HuH-7 (cell line): ENCODE data around the gene IGF2.

Experiments used
- DNase-seq: peaks from one replicate; pipeline ENCODE4 v3.0.0; 2011; ENCODE audit warnings: low spot score

The IGF2 gene

GRCh38 chr11:2091786-2092463, 47.3 kb downstream of the IGF2 start:
- DNase-seq = no peak

- DNase-seq = no peak
Observed at GRCh38 chr11:2091112-2091746, 48.0 kb downstream of the IGF2 start.

- no peak for DNase-seq
Observed at GRCh38 chr11:2090172-2091111, 48.7 kb downstream of the IGF2 start.

- peak; percentile 78 for DNase-seq
Observed at GRCh38 chr11:2089536-2090165, 49.5 kb downstream of the IGF2 start.

- peak; percentile 72 for DNase-seq
Observed at GRCh38 chr11:2088746-2089535, 50.2 kb downstream of the IGF2 start.

- DNase-seq = no peak
Observed at GRCh38 chr11:2088284-2088683, 50.9 kb downstream of the IGF2 start.

- no peak for DNase-seq
Observed at GRCh38 chr11:2086239-2087040, 52.7 kb downstream of the IGF2 start.

- DNase-seq = no peak
Observed at GRCh38 chr11:2085251-2086066, 53.7 kb downstream of the IGF2 start.

GRCh38 chr11:2084721-2085120, 54.5 kb downstream of the IGF2 start:
- DNase-seq = no peak
